Activated CD4-positive, alpha-beta memory T cell treated with anti-CD3 and anti-CD28 coated beads, Interleukin-2, amount 10 ng/mL, durations not matched to agents 7 days and 5 days (primary cell): ENCODE data around the gene RAD17. TPM values are rescaled to one million over a fixed set of nuclear protein-coding genes. Genes with fewer than 3 reads are reported as not detected.
A peak's percentile ranks its signal among the peaks of the same experiment; 100 is the strongest.
"Not testable (repeated sequence)": the region's sequence is repeated elsewhere in the genome, so short reads cannot be mapped to it uniquely, and the experiment has no call there.

Experiments used
- CTCF ChIA-PET: fragments of 350-600 bp; sonication (Branson Sonifier 250); formaldehyde crosslinking; loops from one replicate; lab custom pipeline; 2021; ENCODE audit warnings: antibody characterized with exemption, inconsistent platforms; lab: Charles Lee
- POLR2A ChIA-PET: fragments of 350-600 bp; sonication (Branson Sonifier 250); formaldehyde crosslinking; loops from one replicate; lab custom pipeline; 2021; ENCODE audit warnings: antibody characterized with exemption; lab: Charles Lee
- DNase-seq: peaks from one replicate; pipeline ENCODE4 v3.0.0-alpha.2; 2020
- H3K27ac Mint-ChIP-seq: one replicate; pipeline ENCODE4 v1.8.0; 2021; ENCODE audit warnings: mild to moderate bottlenecking, mixed read lengths
- H3K27me3 Mint-ChIP-seq: one replicate; pipeline ENCODE4 v1.8.0; 2021; ENCODE audit warnings: mixed read lengths
- H3K36me3 Mint-ChIP-seq: one replicate; pipeline ENCODE4 v1.8.0; 2021; ENCODE audit warnings: low read depth, mixed read lengths
- H3K4me1 Mint-ChIP-seq: one replicate; pipeline ENCODE4 v1.8.0; 2021; ENCODE audit warnings: mixed read lengths
- H3K4me3 Mint-ChIP-seq: one replicate; pipeline ENCODE4 v1.8.0; 2021; ENCODE audit warnings: mild to moderate bottlenecking, mixed read lengths
- H3K9me3 Mint-ChIP-seq: one replicate; pipeline ENCODE4 v1.8.0; 2021; ENCODE audit warnings: mixed read lengths
- total RNA-seq, 2 experiments: library from RNA; stranded (reverse); gene quantifications; one replicate each; pipeline ENCODE4 v1.2.3, GENCODE V29; 2021

The RAD17 gene, protein sequence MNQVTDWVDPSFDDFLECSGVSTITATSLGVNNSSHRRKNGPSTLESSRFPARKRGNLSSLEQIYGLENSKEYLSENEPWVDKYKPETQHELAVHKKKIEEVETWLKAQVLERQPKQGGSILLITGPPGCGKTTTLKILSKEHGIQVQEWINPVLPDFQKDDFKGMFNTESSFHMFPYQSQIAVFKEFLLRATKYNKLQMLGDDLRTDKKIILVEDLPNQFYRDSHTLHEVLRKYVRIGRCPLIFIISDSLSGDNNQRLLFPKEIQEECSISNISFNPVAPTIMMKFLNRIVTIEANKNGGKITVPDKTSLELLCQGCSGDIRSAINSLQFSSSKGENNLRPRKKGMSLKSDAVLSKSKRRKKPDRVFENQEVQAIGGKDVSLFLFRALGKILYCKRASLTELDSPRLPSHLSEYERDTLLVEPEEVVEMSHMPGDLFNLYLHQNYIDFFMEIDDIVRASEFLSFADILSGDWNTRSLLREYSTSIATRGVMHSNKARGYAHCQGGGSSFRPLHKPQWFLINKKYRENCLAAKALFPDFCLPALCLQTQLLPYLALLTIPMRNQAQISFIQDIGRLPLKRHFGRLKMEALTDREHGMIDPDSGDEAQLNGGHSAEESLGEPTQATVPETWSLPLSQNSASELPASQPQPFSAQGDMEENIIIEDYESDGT
- total RNA-seq, result 10 to 100 TPM; 26.2 to 26.7 TPM

DNA sequence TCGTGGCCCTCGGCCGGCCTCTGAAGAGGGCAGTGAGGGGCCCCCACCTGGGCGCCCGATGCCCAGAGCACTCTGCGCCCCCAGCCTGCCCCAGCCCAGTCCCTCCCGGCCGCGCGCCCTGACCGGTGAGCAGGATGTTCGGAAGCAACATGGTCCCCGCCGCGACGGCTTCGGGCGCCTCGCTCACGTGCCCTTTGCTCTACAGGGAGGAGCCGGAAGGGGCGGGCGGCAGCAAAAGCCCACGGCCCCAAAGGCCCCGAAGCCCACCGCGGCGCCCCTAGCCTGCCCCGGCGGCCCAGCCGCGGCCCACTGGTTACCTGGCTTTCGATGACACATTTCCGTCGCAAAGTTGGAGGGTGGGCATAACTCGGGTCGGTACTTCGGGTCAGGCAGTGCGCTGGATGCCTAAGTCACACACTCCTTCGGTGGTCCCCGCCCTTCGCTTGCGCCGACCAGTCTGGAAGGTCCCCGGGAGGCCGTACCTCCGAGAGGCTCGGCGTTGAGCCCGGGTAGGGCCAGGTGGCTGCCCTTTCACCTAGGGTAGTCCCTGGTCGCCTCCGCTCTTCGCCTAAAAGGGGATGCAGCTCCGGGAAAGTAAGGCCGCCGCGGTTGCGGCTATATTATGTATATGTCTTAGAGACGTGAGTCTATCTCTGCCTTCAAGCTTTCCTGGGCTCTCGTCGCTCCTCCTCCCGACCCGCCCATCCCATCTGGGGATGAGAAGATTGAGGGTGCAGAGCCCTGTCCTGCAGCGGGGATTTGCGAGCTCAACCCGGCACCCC lies at the start of gene RAD17, which contains the start of the genes AK6 and TAF9:
RAD17 (plus strand) TSS at position 479 of the 782 bp plus-strand sequence. CDS start 2,391 bp downstream, outside the sequence.
AK6 (minus strand) TSS at position 181 of the 782 bp plus-strand sequence; CDS start at position 151, 30 bp downstream.
TAF9 (minus strand) TSS at position 181 of the 782 bp plus-strand sequence. CDS start 3,783 bp downstream, outside the sequence.
- POLR2A ChIA-PET, result interaction anchor here (0.7 to 2.4 kb wide), 11 partner anchors 10 to 326 kb away, joined by 3 to 9 read pairs (median 5); partner anchors contain the start of genes CCDC125, CCNB1 and SLC30A5
- Mint-ChIP-seq H3K9me3 (no peaks in the 10 kb centered on the region), H3K4me1 (peaks cover 45% of the 10 kb centered on the region), H3K27me3 (no peaks in the 10 kb centered on the region), H3K4me3 (peak within 1 kb of the TSS; percentile 97), H3K27ac (peak within 1 kb of the TSS; percentile 95), H3K36me3 (peaks cover 35% of the 10 kb centered on the region)
- DNase-seq, result peak; percentile 91
- CTCF ChIA-PET, result interaction anchor here (1.7 to 2.0 kb wide), 2 partner anchors 34 to 276 kb away, joined by 6 to 8 read pairs; partner anchors contain the start of gene SLC30A5

DNA sequence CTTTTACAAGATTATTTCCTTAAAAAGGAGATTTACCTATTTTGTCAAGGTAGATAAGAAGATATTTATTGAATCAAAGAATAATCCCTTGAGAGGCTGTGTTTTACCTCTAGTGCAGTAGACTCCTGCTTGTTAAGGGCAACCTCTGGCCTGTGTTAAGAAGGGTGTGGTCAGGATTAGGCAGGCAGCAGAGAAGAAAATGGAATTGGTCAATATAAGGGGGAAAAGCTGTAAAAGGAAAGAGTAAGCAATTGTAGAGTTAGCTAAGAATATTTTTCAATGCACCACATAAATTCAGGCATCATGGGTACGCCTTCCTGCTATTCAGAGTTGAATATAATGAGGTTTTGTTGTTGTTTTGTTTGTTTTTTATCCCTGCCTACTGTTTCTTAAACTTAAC lies 43.3 kb upstream of the RAD17 start:
- peaks cover 2% of the 10 kb centered on the region for H3K4me1 Mint-ChIP-seq
- CTCF ChIA-PET, result no interaction called here
- H3K36me3 Mint-ChIP-seq, result no peaks in the 10 kb centered on the region
- no peak for DNase-seq
- no peak overlapping the region for H3K27ac Mint-ChIP-seq
- H3K27me3 Mint-ChIP-seq, result no peaks in the 10 kb centered on the region
- no peaks in the 10 kb centered on the region for H3K9me3 Mint-ChIP-seq
- no peak overlapping the region for H3K4me3 Mint-ChIP-seq
- POLR2A ChIA-PET, result no interaction called here

DNA sequence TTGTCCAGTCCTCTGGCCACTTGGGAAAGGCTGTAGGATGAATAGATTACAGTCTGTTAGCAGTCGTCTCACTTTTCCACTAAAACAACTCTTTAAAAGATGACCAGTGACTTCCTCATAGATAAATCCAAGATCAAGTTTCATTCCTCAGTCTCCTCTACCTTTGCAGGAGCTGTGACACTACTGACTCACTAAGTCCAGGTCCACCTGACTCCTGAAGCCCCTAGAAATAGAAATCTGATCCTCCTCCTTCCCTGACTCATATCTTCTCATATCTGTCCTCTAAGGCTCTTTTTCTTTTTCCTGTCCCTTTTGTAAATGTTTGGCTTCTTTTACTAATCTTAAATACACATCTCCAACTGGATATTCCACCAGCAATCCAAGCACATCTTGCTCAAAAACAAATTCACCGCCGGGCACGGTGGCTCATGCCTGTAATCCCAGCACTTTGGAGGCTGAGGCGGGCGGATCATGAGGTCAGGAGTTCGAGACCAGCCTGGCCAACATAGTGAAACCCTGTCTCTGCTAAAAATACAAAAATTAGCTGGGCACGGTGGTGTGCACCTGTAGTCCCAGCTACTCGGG lies 39.6 kb upstream of the RAD17 start:
- Mint-ChIP-seq H3K27ac (no peak overlapping the region), H3K36me3 (peaks cover 3% of the 10 kb centered on the region), H3K9me3 (no peaks in the 10 kb centered on the region), H3K27me3 (no peaks in the 10 kb centered on the region), H3K4me1 (peaks cover 21% of the 10 kb centered on the region), H3K4me3 (no peak overlapping the region)
- no peak for DNase-seq
- POLR2A ChIA-PET, result no interaction called here
- CTCF ChIA-PET, result no interaction called here

DNA sequence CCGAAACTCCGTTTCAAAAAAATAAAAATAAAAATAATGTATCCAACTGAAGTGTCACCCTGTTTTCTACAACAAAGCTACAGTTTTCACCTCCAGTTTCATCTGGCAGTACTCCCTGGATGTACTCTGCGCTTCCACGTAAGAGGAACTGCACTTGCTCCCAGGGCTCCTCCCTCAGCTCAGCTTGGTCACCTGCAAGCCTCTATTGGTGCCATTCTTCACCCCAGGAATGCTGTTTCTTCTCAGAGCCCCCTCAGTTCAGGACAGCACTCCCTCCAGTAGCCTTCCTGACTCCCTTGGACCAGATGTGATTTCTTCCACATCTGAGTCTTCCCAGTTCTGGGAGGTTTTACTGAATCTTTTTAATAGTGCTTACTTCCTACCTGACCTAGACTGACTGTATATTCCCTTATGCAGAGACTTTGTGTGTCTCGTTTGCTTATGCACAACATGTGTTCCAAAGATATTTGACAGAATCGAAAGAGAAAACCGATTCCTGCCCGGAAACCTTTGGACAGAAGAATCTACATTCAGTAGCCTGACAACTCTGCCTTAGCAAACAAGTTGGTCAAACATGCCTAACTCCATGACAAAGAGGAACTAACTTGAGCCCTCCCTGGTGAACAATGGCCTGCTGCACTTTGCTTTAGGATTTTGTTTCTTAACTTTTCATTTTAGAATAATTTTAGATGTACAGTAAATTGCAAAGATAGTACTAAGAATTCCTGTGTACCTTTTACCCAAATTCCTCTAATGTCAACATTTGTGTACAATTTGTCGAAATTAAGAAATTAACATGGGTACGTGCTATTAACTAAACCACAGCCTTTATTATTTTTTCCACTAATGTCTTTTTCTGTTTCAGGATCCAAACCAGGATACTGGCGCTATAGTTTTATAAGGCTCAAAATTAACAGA lies 37.8 kb upstream of the RAD17 start:
- Mint-ChIP-seq H3K9me3 (no peaks in the 10 kb centered on the region), H3K27ac (peak overlapping the region; percentile 96), H3K36me3 (peaks cover 3% of the 10 kb centered on the region), H3K27me3 (no peaks in the 10 kb centered on the region), H3K4me1 (peaks cover 21% of the 10 kb centered on the region), H3K4me3 (peak overlapping the region; percentile 87)
- ChIA-PET POLR2A (interaction anchor here (1.0 to 1.7 kb wide), 6 partner anchors 16 to 165 kb away, joined by 3 to 9 read pairs (median 4); partner anchors contain the start of genes AK6, CCNB1, CDK7 and CENPH), CTCF (interaction anchor here (0.6 to 1.3 kb wide), 5 partner anchors 118 to 238 kb away, joined by 3 to 17 read pairs (median 3); partner anchors contain the start of gene SLC30A5)
- no peak for DNase-seq

DNA sequence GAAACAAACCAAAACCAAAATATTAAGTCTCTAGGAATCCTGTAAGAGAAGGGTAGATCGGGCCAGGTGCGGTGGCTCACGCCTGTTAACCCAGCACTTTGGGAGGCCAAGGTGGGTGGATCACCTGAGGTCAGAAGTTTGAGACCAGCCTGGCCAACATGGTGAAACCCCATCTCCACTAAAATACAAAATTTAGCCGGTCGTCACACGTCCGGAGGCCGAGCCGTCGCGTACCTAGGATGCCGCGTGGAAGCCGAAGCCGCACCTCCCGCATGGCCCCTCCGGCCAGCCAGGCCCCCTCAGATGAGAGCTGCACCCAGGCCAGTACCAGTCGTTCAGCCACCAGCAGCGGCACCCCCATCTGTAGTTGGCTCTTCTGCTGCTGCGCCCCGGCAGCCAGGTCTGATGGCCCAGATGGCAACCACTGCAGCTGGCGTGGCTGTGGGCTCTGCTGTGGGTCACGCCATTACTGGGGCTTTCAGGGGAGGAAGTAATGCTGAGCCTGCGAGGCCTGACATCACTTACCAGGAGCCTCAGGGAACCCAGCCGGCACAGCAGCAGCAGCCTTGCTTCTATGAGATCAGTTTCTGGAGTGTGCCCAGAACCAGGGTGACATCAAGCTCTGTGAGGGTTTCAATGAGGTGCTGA lies 35.8 kb upstream of the RAD17 start:
- ChIA-PET CTCF (interaction anchor here (0.6 to 4.0 kb wide), 27 partner anchors 9 to 308 kb away, joined by 3 to 32 read pairs (median 4); partner anchors contain the start of genes AK6, CDK7, CENPH and RAD17), POLR2A (interaction anchor here (1.6 to 2.0 kb wide), 3 partner anchors 14 to 240 kb away, joined by 3 to 11 read pairs (median 4); partner anchors contain the start of genes CCNB1 and SLC30A5)
- DNase-seq, H3K9me3 Mint-ChIP-seq, H3K36me3 Mint-ChIP-seq, H3K4me3 Mint-ChIP-seq, H3K27me3 Mint-ChIP-seq, H3K27ac Mint-ChIP-seq: not testable (repeated sequence)
- H3K4me1 Mint-ChIP-seq, result peaks cover 21% of the 10 kb centered on the region

DNA sequence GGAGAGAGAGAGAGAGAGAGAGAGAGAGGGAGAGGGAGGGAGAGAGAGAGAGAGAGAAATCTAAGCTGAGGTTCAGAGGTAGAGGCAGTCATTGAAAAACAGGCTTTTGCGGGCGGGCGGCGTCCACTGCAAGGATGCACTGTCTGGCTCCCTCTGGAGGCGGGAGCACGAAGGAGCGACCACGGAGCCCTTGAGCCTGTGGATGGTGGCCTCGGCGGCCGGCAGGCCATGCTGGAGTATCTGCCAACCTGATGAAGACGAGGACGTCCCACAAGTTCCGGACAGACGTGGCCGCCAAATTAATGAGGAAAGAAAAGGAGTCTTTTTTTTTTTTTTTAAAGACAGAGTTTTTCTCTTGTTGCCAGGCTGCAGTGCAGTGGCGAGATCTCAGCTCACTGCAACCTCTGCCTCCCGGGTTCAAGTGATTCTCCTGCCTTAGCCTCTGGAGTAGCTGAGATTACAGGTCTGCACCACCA lies 34.8 kb upstream of the RAD17 start:
- Mint-ChIP-seq H3K27ac (no peak overlapping the region), H3K4me3 (peak overlapping the region; percentile 11), H3K27me3 (no peaks in the 10 kb centered on the region), H3K36me3 (peaks cover 3% of the 10 kb centered on the region), H3K9me3 (no peaks in the 10 kb centered on the region), H3K4me1 (peaks cover 20% of the 10 kb centered on the region)
- peak; percentile 82 for DNase-seq
- ChIA-PET POLR2A (interaction anchor here (0.6 to 2.0 kb wide), 5 partner anchors 35 to 241 kb away, joined by 3 to 11 read pairs (median 3); partner anchors contain the start of genes AK6, CDK7, RAD17 and SLC30A5), CTCF (interaction anchor here (0.6 to 4.0 kb wide), 31 partner anchors 8 to 309 kb away, joined by 3 to 32 read pairs (median 4); partner anchors contain the start of genes AK6, CDK7, CENPH and RAD17)

DNA sequence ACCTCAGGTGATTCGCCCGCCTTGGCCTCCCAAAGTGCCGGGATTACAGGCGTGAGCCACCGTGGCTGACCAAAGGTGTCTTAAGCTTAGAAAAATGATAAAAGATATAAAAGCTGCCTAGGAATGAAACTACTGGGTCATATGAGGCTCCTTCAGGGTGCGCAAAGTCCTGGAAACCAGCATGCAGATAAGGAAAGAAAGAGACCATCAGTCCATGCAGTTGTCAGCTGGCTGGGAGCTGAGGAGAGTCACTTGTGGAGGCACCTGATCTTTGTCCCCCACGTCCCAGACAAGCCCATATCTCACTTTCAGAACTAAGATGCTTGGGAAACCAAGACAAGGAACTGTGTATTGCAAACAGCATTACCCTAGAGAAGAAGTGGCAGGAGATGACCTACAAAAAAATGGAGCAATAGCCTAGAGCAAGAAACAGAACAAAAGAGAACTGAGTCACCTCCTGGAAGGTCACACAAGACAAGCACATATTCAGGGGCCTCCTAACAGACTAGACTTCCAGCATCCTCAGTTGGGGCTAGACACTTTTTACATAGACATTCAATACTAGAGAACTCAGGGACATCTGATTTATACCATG lies 34.2 kb upstream of the RAD17 start:
- Mint-ChIP-seq H3K27me3 (no peaks in the 10 kb centered on the region), H3K27ac (no peak overlapping the region), H3K4me1 (peaks cover 19% of the 10 kb centered on the region), H3K36me3 (peaks cover 3% of the 10 kb centered on the region), H3K9me3 (no peaks in the 10 kb centered on the region), H3K4me3 (no peak overlapping the region)
- CTCF ChIA-PET, result interaction anchor here (0.7 to 4.0 kb wide), 15 partner anchors 8 to 292 kb away, joined by 3 to 32 read pairs (median 5); partner anchors contain the start of genes AK6, CDK7, CENPH and RAD17
- POLR2A ChIA-PET, result interaction anchor here (0.6 to 2.0 kb wide), 5 partner anchors 34 to 242 kb away, joined by 3 to 11 read pairs (median 3); partner anchors contain the start of genes AK6, CDK7, RAD17 and SLC30A5
- DNase-seq, result no peak

DNA sequence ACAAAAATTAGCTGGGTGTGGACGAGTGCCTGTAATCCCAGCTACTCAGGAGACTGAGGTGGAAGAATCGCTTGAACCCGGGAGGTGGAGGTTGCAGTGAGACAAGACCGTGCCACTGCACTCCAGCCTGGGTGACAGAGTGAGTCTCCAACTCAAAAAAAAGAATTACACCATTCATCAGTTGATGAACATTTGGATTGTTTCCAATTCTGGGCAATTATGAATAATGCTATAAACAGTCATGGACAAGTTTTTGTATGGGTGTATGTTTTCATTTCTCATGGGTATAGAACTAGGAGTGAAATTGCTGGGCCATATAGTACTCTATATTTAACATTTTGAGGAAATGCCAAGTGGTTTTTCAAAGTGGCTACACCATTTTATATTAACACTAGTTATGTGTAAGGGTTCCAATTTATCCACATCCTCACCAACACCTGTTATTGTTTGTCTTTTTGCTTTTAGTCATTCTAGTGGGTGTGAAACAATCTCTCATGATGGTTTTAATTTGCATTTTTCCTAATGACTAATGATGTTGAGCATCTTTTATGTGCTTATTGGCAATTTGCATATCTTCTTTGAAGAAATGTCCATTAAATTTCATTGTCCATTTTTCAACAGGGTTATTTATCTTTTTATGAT lies 28.0 kb upstream of the RAD17 start:
- Mint-ChIP-seq H3K27ac (no peak overlapping the region), H3K36me3 (no peaks in the 10 kb centered on the region), H3K4me3 (no peak overlapping the region), H3K9me3 (no peaks in the 10 kb centered on the region), H3K27me3 (no peaks in the 10 kb centered on the region), H3K4me1 (no peaks in the 10 kb centered on the region)
- POLR2A ChIA-PET, result no interaction called here
- DNase-seq, result no peak
- CTCF ChIA-PET, result no interaction called here

DNA sequence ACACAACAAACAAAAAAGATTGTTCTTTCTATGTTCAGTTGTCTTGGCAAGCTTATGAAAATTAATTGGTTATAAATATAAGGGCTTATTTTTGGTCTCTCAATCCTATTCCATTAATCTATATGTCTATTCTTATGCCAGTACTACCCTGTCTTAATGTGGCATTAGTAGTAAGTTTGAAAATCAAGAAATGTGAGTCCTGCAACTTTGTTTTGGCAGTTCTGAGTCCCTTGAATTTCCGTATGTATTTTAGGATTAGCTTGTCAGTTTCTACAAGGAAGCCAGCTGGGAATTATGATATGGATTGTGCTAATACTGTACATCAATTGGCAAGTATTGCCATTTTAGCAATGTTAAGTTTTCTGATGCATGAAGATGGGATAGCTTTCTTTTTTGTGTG lies 26.5 kb upstream of the RAD17 start:
- POLR2A ChIA-PET, result no interaction called here
- no peaks in the 10 kb centered on the region for H3K4me1 Mint-ChIP-seq

DNA sequence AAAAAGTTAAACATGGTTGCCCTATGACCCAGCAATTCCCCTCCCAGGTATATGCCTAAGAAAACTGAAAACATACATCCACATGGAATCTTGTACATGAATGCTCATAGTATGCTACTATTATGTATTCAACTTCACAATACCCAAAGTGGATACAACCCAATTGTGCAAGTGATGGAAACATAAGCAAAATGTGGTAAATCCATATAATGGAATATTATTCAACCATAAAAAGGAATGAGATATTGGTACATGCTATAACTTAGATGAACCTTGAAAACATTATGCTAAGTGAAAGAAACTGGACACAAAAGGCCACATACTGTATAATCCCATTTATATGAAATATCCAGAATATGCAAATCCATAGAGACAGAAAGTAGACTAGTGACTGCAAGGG lies 19.0 kb upstream of the RAD17 start:
- no peak for DNase-seq
- Mint-ChIP-seq H3K27me3 (no peaks in the 10 kb centered on the region), H3K27ac (no peak overlapping the region), H3K4me3 (no peak overlapping the region), H3K36me3 (peaks cover 26% of the 10 kb centered on the region), H3K9me3 (no peaks in the 10 kb centered on the region), H3K4me1 (peaks cover 2% of the 10 kb centered on the region)
- POLR2A ChIA-PET, result no interaction called here
- CTCF ChIA-PET, result no interaction called here

More for the DNA sequence above, 26.5 kb upstream of the RAD17 start:
- Mint-ChIP-seq H3K27me3 (no peaks in the 10 kb centered on the region), H3K9me3 (no peaks in the 10 kb centered on the region), H3K27ac (no peak overlapping the region), H3K36me3 (no peaks in the 10 kb centered on the region), H3K4me3 (no peak overlapping the region)
- CTCF ChIA-PET, result interaction anchor here (1.3 to 2.2 kb wide), 2 partner anchors 8 to 249 kb away, joined by 5 to 7 read pairs; partner anchors contain the start of gene SLC30A5
- no peak for DNase-seq
